NCI-H226 (cell line): ENCODE measurements around the gene LRBA.
A peak's percentile ranks its signal among the peaks of the same experiment; 100 is the strongest.
"Not testable (repeated sequence)": the region's sequence is repeated elsewhere in the genome, so short reads cannot be mapped to it uniquely, and the experiment has no call there.

Experiments
- DNase-seq: peaks from one replicate; pipeline ENCODE4 v3.0.0-alpha.2; 2015

Gene LRBA

GRCh38 chr4:150394046-150394445 lies 621.0 kb downstream of the LRBA start:
- DNase-seq: no peak

DNA sequence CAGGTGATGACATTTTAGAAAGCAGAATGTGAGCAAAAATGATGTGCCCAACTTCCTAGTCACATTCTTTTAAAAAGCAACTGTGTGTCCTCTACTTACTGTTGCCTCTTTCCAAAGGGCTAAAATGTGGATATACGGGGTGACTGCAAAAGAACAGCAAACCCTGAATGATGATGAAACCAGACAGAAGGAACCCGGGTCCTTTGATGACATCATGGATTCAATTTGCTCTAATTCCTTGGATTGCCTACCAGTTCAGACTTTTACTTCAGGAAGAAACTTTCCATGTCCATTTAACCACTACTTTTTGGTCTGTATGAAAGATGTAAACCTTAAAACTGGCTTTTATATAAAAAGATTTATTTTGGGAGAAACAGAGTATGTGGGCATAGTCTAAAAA lies 624.0 kb downstream of the LRBA start:
- DNase-seq: no peak

GRCh38 chr4:150390531-150390910 lies 624.6 kb downstream of the LRBA start:
- no peak for DNase-seq

DNA sequence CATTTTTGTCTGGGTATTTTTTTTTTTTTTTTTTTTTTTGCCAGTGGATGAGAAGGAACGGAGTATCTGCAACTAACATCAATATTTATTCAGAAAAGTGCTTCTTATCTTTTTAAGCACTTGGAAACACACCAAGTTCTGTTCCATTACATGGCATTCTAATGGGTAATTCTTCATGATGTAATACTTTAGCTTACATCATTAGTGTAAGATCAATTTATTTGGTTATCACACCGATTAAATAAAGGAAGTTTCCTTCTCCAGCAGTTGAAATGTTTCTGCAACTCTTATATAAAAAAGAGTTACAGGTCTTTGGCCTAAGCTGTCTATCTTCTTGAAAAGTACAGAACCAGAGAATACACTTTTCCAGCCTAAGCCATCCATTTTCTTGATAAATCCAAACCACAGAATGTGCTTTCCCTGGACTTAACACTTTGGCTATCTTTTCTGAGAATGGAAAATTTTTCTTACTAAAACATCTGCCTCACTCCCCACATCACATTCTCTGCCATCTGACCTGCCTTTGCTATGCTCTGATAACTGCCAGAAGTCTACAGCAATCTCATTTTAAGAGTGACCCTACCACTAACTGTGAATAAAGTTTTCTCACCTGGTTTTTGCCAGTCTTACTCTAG lies 625.1 kb downstream of the LRBA start:
- DNase-seq: peak; percentile 64

- DNase-seq: no peak
These were observed 627.1 kb downstream of the LRBA start for GRCh38 chr4:150387981-150388380.

GRCh38 chr4:150386415-150386814 lies 628.7 kb downstream of the LRBA start:
- DNase-seq: not testable (repeated sequence)

DNA sequence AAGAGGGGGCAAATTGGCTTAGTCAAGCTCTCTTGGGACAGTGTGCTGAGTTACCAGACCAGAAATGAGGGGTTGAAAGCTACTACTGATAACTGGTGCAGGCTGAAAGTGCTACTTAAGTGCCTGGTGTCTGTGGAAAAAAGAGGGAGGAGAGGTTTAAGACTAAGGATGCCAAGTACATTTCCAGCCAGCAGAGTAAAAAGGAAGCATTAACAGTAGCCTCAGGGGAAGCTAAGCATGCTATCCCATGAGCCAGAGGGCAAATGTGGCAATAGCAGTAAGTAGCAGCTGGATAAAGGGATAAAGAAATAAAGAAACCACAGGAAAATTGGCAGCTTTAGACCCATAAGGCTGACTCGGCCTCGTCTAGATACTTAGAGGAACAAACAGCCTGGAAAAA lies 629.5 kb downstream of the LRBA start:
- DNase-seq: peak; percentile 92

- DNase-seq: no peak
These were observed 630.8 kb downstream of the LRBA start for GRCh38 chr4:150384249-150384648.

DNA sequence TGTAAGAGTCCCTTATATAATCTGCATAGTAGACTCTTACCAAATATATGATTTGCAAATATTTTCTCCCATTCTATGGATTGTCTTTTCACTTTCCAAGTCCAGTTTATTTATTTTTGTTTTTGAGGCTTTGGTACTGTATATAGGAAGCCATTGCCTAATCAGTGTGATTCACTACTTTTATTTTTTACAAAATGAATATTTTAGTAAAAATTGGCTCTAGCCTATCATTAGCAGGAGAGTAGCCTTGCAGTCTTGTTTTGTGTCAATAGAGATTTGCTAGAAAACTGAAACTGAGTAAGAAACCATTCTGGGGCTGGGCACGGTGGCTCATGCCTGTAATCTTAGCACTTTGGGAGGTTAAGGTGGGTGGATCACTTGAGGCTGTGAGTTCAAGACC lies 633.1 kb downstream of the LRBA start:
- no peak for DNase-seq

- no peak for DNase-seq
These were observed 633.5 kb downstream of the LRBA start for GRCh38 chr4:150381609-150382008.

GRCh38 chr4:150381036-150381435 lies 634.0 kb downstream of the LRBA start:
- DNase-seq: no peak

- DNase-seq: peak; percentile 23
These were observed 635.6 kb downstream of the LRBA start for GRCh38 chr4:150379454-150379853.

DNA sequence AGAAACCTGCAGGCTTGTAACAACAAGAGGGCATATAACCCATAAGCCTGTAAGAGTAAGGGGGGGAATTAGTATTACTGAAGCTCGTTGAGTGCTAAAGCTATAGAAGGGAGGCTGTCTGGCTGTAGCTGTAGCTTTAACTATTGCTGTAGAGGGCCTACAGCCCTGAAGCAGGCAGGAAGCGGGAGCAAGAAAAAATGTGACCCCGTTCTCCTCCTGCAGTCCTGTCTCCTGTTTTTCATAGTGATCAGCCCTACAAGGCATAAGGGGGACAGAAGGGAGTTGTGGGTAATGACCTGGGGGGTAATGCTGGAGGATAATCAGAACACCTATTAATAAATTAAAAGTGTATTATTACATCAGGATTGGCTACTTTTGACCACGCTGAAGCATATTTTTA lies 640.1 kb downstream of the LRBA start:
- no peak for DNase-seq

GRCh38 chr4:150371869-150372268 lies 643.2 kb downstream of the LRBA start:
- no peak for DNase-seq

GRCh38 chr4:150369434-150370380 lies 645.4 kb downstream of the LRBA start:
- DNase-seq: no peak

DNA sequence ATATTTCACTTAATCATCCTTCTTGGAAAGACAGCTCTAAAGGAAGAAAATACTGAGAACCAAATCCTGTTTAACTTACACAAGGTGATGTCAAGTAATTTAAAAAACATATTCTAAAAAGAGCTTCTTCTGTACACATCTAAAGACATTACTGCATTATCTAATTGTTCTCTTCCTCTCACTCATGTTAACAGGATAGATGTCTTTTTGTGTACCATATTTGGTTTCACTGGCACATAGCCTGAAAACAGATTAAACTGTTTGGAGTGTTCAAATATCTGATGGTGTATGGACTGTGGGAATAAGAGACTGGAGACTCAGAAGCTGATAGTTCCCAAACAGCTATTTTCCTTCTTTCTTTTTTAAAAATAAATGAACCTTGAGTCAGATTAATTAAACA lies 646.4 kb downstream of the LRBA start:
- DNase-seq: no peak

DNA sequence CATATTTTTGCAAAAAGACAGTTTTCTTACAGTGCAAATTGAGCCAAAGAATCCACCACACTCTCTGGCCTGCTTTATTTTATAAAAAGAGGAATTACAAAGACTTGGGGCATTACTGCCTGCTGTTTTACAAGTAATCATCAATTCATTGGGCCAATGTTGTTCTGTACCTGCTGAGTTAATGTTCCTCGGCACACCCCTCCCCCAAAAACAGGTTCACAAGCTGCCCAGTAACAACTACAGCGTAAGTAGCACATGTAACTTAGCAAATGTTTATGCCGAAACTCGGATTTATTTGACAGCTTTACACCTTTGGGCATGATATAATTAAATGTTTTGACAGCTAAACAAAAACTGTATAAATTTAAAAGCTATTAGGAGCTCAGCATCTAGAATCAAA lies 647.8 kb downstream of the LRBA start:
- no peak for DNase-seq

DNA sequence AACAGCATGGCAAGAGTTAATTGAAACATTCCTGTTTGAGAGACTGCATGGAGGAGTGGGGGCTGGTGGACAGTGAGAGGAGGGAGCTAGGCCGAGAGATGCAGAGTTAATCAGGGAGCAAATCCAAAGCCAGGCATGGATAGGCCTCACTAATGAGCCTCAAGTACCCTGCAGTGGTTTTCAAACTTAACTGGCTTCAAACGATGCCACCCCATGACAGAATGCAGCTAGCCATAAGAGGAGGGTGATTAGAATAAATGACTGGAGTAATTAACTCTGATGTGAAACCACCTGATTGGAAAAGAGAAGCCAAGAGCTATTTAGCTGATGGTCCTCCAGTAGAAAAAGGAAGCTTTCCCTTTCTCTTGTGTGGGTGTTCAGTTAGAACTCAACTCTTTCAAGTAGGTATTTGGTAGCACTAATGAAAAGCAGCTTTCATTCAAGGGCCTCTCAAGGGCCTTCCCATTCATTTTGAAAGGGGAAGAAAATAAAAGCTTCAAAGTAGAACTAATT lies 648.5 kb downstream of the LRBA start:
- DNase-seq: no peak

DNA sequence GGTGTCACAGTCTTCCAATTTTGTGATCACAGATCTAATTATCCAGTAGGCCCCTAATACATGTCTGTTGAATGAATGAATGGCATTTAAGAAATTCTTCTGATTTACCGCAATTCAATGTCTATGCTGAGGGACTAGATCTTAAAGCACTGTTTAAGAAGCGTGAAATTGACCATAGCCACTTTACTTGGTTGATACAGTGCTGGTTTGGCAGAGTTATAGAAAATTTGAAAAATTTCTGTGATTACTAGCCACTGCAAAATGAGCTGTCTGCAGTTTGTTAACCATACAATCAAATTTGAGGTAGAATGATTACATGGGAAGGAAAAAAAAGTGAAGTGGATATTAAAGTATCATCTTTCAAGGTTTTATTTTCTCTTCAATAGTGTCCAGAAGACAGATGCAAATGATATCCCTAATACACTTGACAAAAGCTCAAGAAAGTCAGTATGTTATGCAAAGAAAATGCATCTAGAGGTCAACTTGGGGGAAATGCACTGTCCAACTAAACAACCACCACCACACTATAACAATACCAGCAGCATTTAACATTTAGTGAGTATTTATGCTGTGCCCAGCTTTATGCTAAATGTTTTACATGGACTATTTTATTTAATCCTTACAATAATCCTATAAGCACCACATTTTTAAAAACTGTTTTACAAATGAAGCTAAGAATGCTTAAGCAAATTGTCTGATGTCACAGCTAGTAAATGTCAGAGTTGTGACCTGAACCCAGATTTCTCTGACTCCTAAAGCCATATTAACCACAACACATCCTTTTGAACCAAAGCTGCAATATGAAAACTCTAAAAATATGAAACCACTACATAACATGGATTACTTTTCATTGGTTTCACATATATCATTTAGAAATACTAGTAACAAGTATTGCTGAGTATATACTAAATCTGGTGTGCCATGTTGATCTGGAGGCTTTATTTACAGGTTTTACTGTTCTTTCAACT lies 651.1 kb downstream of the LRBA start:
- no peak for DNase-seq

DNA sequence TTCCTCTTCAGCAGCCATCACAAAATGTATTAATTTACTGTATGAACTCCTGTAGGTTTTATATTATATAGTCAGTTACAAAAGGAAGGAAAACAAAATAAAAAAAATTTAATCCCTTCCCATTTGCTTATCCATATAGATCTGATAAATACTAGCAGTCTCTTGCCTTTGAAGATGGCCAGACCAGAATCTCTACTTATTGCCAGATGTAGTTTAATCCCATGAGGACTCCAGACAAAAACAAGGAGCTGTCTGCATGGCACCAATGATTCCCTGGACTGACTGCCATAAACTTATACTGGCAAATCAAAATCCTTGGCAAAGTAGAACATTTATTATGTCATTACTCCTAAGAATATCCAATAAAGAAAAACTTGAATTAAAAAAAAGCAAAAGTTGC lies 656.4 kb downstream of the LRBA start:
- no peak for DNase-seq

- no peak for DNase-seq
These were observed 657.3 kb downstream of the LRBA start for GRCh38 chr4:150357829-150358228.

GRCh38 chr4:150355858-150356455 lies 659.1 kb downstream of the LRBA start:
- DNase-seq: no peak

- DNase-seq: no peak
These were observed 659.7 kb downstream of the LRBA start for GRCh38 chr4:150355418-150355817.
